H1 (cell line): ENCODE measurements around the gene SLC66A3. TPM values are rescaled to one million over a fixed set of nuclear protein-coding genes. Genes with fewer than 3 reads are reported as not detected.

Experiments used
- CTCF ChIA-PET: fragments of 300-600 bp; sonication (Branson Sonifier 250); formaldehyde crosslinking; loops from one replicate; lab custom pipeline; 2021; ENCODE audit not compliant: partially characterized antibody; lab: Charles Lee
- POLR2A ChIA-PET: fragments of 300-600 bp; sonication (Branson Sonifier 250); formaldehyde crosslinking; loops from one replicate; lab custom pipeline; 2021; ENCODE audit warnings: inconsistent platforms; ENCODE audit not compliant: partially characterized antibody; lab: Charles Lee
- DNase-seq, 2 experiments: peaks; one replicate each; pipeline versions ENCODE4 v3.0.0 to v3.0.0-alpha.2; 2010 to 2022; ENCODE audit warnings: low spot score in 2 of 2, low read depth in 1 of 2, mixed read lengths in 1 of 2
- FAIRE-seq: peaks from 2 replicates; lab custom pipeline; 2011; peaks lifted over from hg19 to GRCh38; lab: Jason Lieb, UNC
- H2AFZ ChIP-seq: 2 replicates; pipeline ENCODE4 v1.8.1; 2012; ENCODE audit warnings: low read length, inconsistent platforms
- H2AK5ac ChIP-seq: 2 replicates; pipeline ENCODE4 v1.6.1; 2013; ENCODE audit warnings: low read depth, low read length
- H2BK120ac ChIP-seq: replicated peaks from 2 replicates; pipeline ENCODE3; 2013; ENCODE audit warnings: low read depth, low read length, inconsistent platforms
- H2BK12ac ChIP-seq: 2 replicates; pipeline ENCODE4 v1.6.1; 2013; ENCODE audit warnings: low read depth, low read length
- H2BK15ac ChIP-seq: 2 replicates; pipeline ENCODE4 v1.6.1; 2013; ENCODE audit warnings: low read length
- H2BK20ac ChIP-seq: 2 replicates; pipeline ENCODE4 v1.6.1; 2013; ENCODE audit warnings: low read length
- H2BK5ac ChIP-seq: 2 replicates; pipeline ENCODE4 v1.6.1; 2013; ENCODE audit warnings: low read depth, low read length
- H3K14ac ChIP-seq: 2 replicates; pipeline ENCODE4 v1.6.1; 2013; ENCODE audit warnings: inconsistent platforms; ENCODE audit not compliant: insufficient read length
- H3K18ac ChIP-seq: 2 replicates; pipeline ENCODE4 v1.6.1; 2013; ENCODE audit warnings: low read length; ENCODE audit errors: extremely low read depth
- H3K23ac ChIP-seq: 2 replicates; pipeline ENCODE4 v1.6.1; 2013; ENCODE audit warnings: inconsistent platforms; ENCODE audit not compliant: insufficient read length
- H3K23me2 ChIP-seq: 2 replicates; pipeline ENCODE4 v1.6.1; 2013; ENCODE audit warnings: low read depth, low read length
- H3K27ac ChIP-seq: 2 replicates; pipeline ENCODE4 v1.6.1; 2011; ENCODE audit warnings: low read depth, low read length, inconsistent platforms
- H3K27me3 ChIP-seq, 4 experiments: replicated peaks in 1 of 4; 1 replicate in 1 of 4; 2 replicates in 3 of 4; pipeline versions ENCODE4 v1.6.1 to v1.8.1; 2011 to 2013; ENCODE audit warnings: low read length in 3 of 4, mild to moderate bottlenecking in 3 of 4, inconsistent platforms in 2 of 4, mixed read lengths in 2 of 4, moderate library complexity in 1 of 4; ENCODE audit not compliant: control insufficient read depth in 3 of 4, insufficient read depth in 3 of 4; ENCODE audit errors: extremely low read depth in 1 of 4
- H3K36me3 ChIP-seq, 4 experiments: 2 replicates each; pipeline versions ENCODE4 v1.6.1 to v1.8.1; 2011 to 2013; ENCODE audit warnings: mild to moderate bottlenecking in 4 of 4, low read length in 3 of 4, moderate library complexity in 2 of 4, control low read depth in 1 of 4, inconsistent platforms in 1 of 4; ENCODE audit not compliant: insufficient read depth in 4 of 4, control insufficient read depth in 2 of 4
- H3K4ac ChIP-seq: replicated peaks from 2 replicates; pipeline ENCODE3; 2013; ENCODE audit warnings: low read length, low read depth, mixed read lengths, inconsistent platforms; ENCODE audit not compliant: insufficient read length
- H3K4me1 ChIP-seq, 4 experiments: replicated peaks in 1 of 4; 1 replicate in 1 of 4; 2 replicates in 3 of 4; pipeline versions ENCODE4 v1.6.1 to v1.8.1; 2011 to 2013; ENCODE audit warnings: low read length in 3 of 4, inconsistent platforms in 2 of 4, mixed read lengths in 1 of 4; ENCODE audit not compliant: insufficient read depth in 4 of 4, control insufficient read depth in 3 of 4
- H3K4me2 ChIP-seq, 2 experiments: 2 replicates each; pipeline versions ENCODE4 v1.6.1 to v1.8.1; 2011 to 2013; ENCODE audit warnings: low read depth in 2 of 2, low read length in 2 of 2, control low read depth in 1 of 2, inconsistent platforms in 1 of 2, mild to moderate bottlenecking in 1 of 2; ENCODE audit not compliant: insufficient read depth in 1 of 2
- H3K4me3 ChIP-seq, 4 experiments: fragments of 200-600, 300-600 bp in 1 of 4; sonication (generic), shearing (Covaris generic), sonication (Bioruptor Twin) in 1 of 4; 2 replicates each; pipeline versions ENCODE4 v1.5.1 to v1.8.1; 2011 to 2016; ENCODE audit warnings: low read length in 4 of 4, low read depth in 3 of 4, control low read depth in 2 of 4, inconsistent platforms in 2 of 4, mild to moderate bottlenecking in 2 of 4, mixed read lengths in 1 of 4, moderate library complexity in 1 of 4; ENCODE audit not compliant: insufficient read depth in 2 of 4; ENCODE audit errors: extremely low read depth in 1 of 4
- H3K56ac ChIP-seq: replicated peaks from 2 replicates; pipeline ENCODE3; 2013; ENCODE audit warnings: low read depth, mild to moderate bottlenecking, mixed read lengths, low read length, inconsistent platforms; ENCODE audit not compliant: insufficient read length
- H3K79me1 ChIP-seq: 2 replicates; pipeline ENCODE4 v1.6.1; 2013; ENCODE audit warnings: low read depth, low read length, control low read depth
- H3K79me2 ChIP-seq, 2 experiments: 2 replicates each; pipeline versions ENCODE4 v1.6.1 to v1.8.1; 2012 to 2013; ENCODE audit warnings: low read length in 2 of 2, mild to moderate bottlenecking in 2 of 2, inconsistent platforms in 1 of 2; ENCODE audit not compliant: insufficient read depth in 2 of 2, control insufficient read depth in 1 of 2
- H3K9ac ChIP-seq, 4 experiments: replicated peaks in 1 of 4; 1 replicate in 1 of 4; 2 replicates in 3 of 4; pipeline versions ENCODE4 v1.6.1 to v1.8.1; 2011 to 2013; ENCODE audit warnings: low read depth in 3 of 4, low read length in 3 of 4, control low read depth in 2 of 4, mild to moderate bottlenecking in 2 of 4, moderate library complexity in 2 of 4, inconsistent platforms in 1 of 4; ENCODE audit errors: extremely low read depth in 1 of 4
- H3K9me3 ChIP-seq, 2 experiments: 2 replicates each; pipeline versions ENCODE4 v1.6.1 to v1.8.1; 2012 to 2013; ENCODE audit warnings: mild to moderate bottlenecking in 2 of 2, moderate library complexity in 2 of 2, control low read depth in 1 of 2, inconsistent platforms in 1 of 2, low read depth in 1 of 2, low read length in 1 of 2, mixed read lengths in 1 of 2; ENCODE audit not compliant: insufficient read depth in 2 of 2
- H4K20me1 ChIP-seq, 2 experiments: replicated peaks in 1 of 2; 2 replicates each; pipeline versions ENCODE3 to v1.8.1; 2011 to 2013; ENCODE audit warnings: inconsistent platforms in 2 of 2, low read length in 2 of 2, mild to moderate bottlenecking in 1 of 2; ENCODE audit not compliant: insufficient read depth in 2 of 2, control insufficient read depth in 1 of 2
- H4K5ac ChIP-seq: 2 replicates; pipeline ENCODE4 v1.6.1; 2013; ENCODE audit warnings: low read length, low read depth, mixed read lengths, inconsistent platforms; ENCODE audit not compliant: insufficient read length
- H4K8ac ChIP-seq: 2 replicates; pipeline ENCODE4 v1.8.0; 2013; ENCODE audit warnings: mild to moderate bottlenecking, moderate library complexity, low read length, inconsistent platforms; ENCODE audit not compliant: insufficient read depth; ENCODE audit errors: extremely low read depth
- H4K91ac ChIP-seq: replicated peaks from 2 replicates; pipeline ENCODE3; 2013; ENCODE audit warnings: low read length, mixed read lengths, inconsistent platforms; ENCODE audit not compliant: insufficient read length
- ATF3 ChIP-seq: IDR thresholded peaks from 2 replicates; pipeline ENCODE4 v1.6.1; 2011; ENCODE audit warnings: low read depth, mild to moderate bottlenecking, low read length; ENCODE audit not compliant: insufficient read depth
- GTF2F1 ChIP-seq: IDR thresholded peaks from 2 replicates; pipeline ENCODE4 v1.6.1; 2012; ENCODE audit warnings: low read depth, low read length, improper control_type of control experiment, borderline replicate concordance
- KDM1A ChIP-seq: fragments of 200-600, 300-600 bp; sonication (generic); IDR thresholded peaks from 2 replicates; pipeline ENCODE4 v1.7.1; 2016; ENCODE audit warnings: mild to moderate bottlenecking, low read length, borderline replicate concordance
- NANOG ChIP-seq: IDR thresholded peaks from 2 replicates; pipeline ENCODE4 v1.6.1; 2011; ENCODE audit warnings: low read length, low read depth, mild to moderate bottlenecking, inconsistent platforms; ENCODE audit not compliant: insufficient read depth, poor library complexity, severe bottlenecking
- RBBP5 ChIP-seq: IDR thresholded peaks from 2 replicates; pipeline ENCODE4 v1.7.1; 2012; ENCODE audit warnings: low read depth, mild to moderate bottlenecking, inconsistent platforms, low read length, moderate library complexity, borderline replicate concordance
- SP2 ChIP-seq: IDR thresholded peaks from 2 replicates; pipeline ENCODE4 v1.6.1; 2012; ENCODE audit warnings: mild to moderate bottlenecking, low read length, inconsistent platforms
- TAF1 ChIP-seq: IDR thresholded peaks from 2 replicates; pipeline ENCODE4 v1.6.1; 2011; ENCODE audit warnings: mild to moderate bottlenecking, low read depth, low read length
- YY1 ChIP-seq: IDR thresholded peaks from 2 replicates; pipeline ENCODE4 v1.6.1; 2011; ENCODE audit warnings: low read depth, mild to moderate bottlenecking, low read length
- WGBS, 2 experiments: shearing (Covaris generic) in 1 of 2; methylation state at CpG; one replicate each; pipeline versions ENCODE4 v1.1.6 to v1.1.7; 2013 to 2015; ENCODE audit warnings: low lambda C conversion rate in 2 of 2, mixed read lengths in 2 of 2, inconsistent platforms in 1 of 2, low coverage in 1 of 2, missing lambda C conversion rate in 1 of 2; ENCODE audit not compliant: insufficient replicate concordance in 2 of 2, insufficient coverage in 1 of 2, insufficient read length in 1 of 2; ENCODE audit errors: extremely low coverage in 1 of 2, missing lambda C conversion rate in 1 of 2; 5-methylcytosine and 5-hydroxymethylcytosine counted together
- polyA plus RNA-seq, 7 experiments: library from polyadenylated mRNA; depleted of rRNA in 3 of 7; stranded (reverse) in 5 of 7; unstranded in 2 of 7; fragments of >200 nt in 5 of 7; fragments of 200-250 nt in 2 of 7; gene quantifications; 1 replicate in 5 of 7; 2 replicates in 1 of 7; 4 replicates in 1 of 7; pipeline versions ENCODE4 v1.2.1 to v1.2.3, GENCODE V29; 2011 to 2013; ENCODE audit warnings: missing spikeins in 2 of 7, mixed read lengths in 2 of 7
- total RNA-seq: library from RNA; stranded (reverse); fragmentation: NEBNext Ultra II Directional; extraction: Animal tissue kit (Norgen Biotek cat#: 25700); gene quantifications from 2 replicates; pipeline ENCODE4 v1.2.1, GENCODE V29; 2021

SLC66A3 gene
- total and polyA plus RNA-seq, 2 of the 8 experiments (the other 6 are each of a cell fraction or from before 2014, with no cell fraction given) = 8.7 to 27.8 TPM

- FAIRE-seq = no peak
- TF ChIP-seq KDM1A (no peak), ATF3 (no peak), NANOG (no peak), SP2 (no peak), TAF1 (no peak), RBBP5 (no peak), GTF2F1 (no peak), YY1 (no peak)
Measured at GRCh38 chr2:11179196-11179595, 23.9 kb downstream of the SLC66A3 start.

More at GRCh38 chr2:11179196-11179595, 23.9 kb downstream of the SLC66A3 start:
- H2BK20ac ChIP-seq = no peak overlapping the region
- no peaks in the 10 kb centered on the region for H3K9me3 ChIP-seq
- no peak overlapping the region for H4K91ac ChIP-seq
- H4K8ac ChIP-seq = no peak overlapping the region
- CTCF ChIA-PET = interaction anchor here (1.0 kb wide), 1 partner anchor 46 kb away, joined by 3 read pairs; a partner anchor contains a TSS
- H3K4me3 ChIP-seq = no peak overlapping the region
- no peaks in the 10 kb centered on the region; the same call in 1 of the 2 replicates for H3K79me1 ChIP-seq
- no peaks in the 10 kb centered on the region for H4K20me1 ChIP-seq
- no peak overlapping the region for H3K27ac ChIP-seq
- H2AK5ac ChIP-seq = no peak overlapping the region
- H3K56ac ChIP-seq = no peak overlapping the region
- no peak overlapping the region for H3K23ac ChIP-seq
- H3K27me3 ChIP-seq = no peaks in the 10 kb centered on the region
- H3K14ac ChIP-seq = no peak overlapping the region
- no peak overlapping the region for H3K4ac ChIP-seq
- POLR2A ChIA-PET = no interaction called here
- H3K18ac ChIP-seq = no peak overlapping the region
- no peak overlapping the region for H4K5ac ChIP-seq
- no peak for DNase-seq
- H3K79me2 ChIP-seq = no peaks in the 10 kb centered on the region
- H3K4me1 ChIP-seq = no peaks in the 10 kb centered on the region
- no peak overlapping the region for H2BK15ac ChIP-seq
- no peaks in the 10 kb centered on the region for H3K23me2 ChIP-seq
- WGBS, 2 experiments = 84% methylated on average over 4 of the region's 4 CpGs; no CpG with 5 or more reads in 1 of the 2 experiments
- no peak overlapping the region for H2BK120ac ChIP-seq
- H3K4me2 ChIP-seq = no peak overlapping the region
- H2AFZ ChIP-seq = no peak overlapping the region
- no peak overlapping the region for H3K9ac ChIP-seq
- H2BK12ac ChIP-seq = no peak overlapping the region
- H2BK5ac ChIP-seq = no peak overlapping the region
- H3K36me3 ChIP-seq = no peaks in the 10 kb centered on the region; a peak in 2 of 8 replicates
